MM.1S (cell line): ENCODE results near the gene ELOVL2.

Source experiments
- DNase-seq: peaks from one replicate; pipeline ENCODE4 v3.0.0-alpha.2; 2015
- H2AFZ ChIP-seq: fragments of 300-600 bp; sonication (generic); 2 replicates; pipeline ENCODE4 v1.6.0; 2016; ENCODE audit warnings: antibody characterized with exemption, low read length
- H3F3A ChIP-seq: fragments of 300-600 bp; sonication (generic); 2 replicates; pipeline ENCODE4 v1.6.1; 2016; ENCODE audit warnings: mild to moderate bottlenecking, antibody characterized with exemption, low read length, moderate library complexity, mixed read lengths; ENCODE audit not compliant: insufficient read depth
- H3K27ac ChIP-seq: fragments of 300-600 bp; sonication (generic); 2 replicates; pipeline ENCODE4 v1.5.1; 2016; ENCODE audit warnings: mild to moderate bottlenecking, low read length
- H3K27me3 ChIP-seq: fragments of 300-600 bp; sonication (generic); replicated peaks from 2 replicates; pipeline ENCODE4 v1.6.0; 2016; ENCODE audit warnings: low read length; ENCODE audit not compliant: insufficient read depth
- H3K36me3 ChIP-seq: fragments of 300-600 bp; sonication (generic); replicated peaks from 2 replicates; pipeline ENCODE4 v1.6.1; 2016; ENCODE audit warnings: mild to moderate bottlenecking, low read length, mixed read lengths; ENCODE audit not compliant: insufficient read depth
- H3K4me1 ChIP-seq: fragments of 300-600 bp; sonication (generic); 2 replicates; pipeline ENCODE4 v1.6.1; 2016; ENCODE audit warnings: low read length, mixed read lengths
- H3K4me2 ChIP-seq: fragments of 300-600 bp; sonication (generic); 2 replicates; pipeline ENCODE4 v1.6.0; 2016; ENCODE audit warnings: low read depth, low read length
- H3K4me3 ChIP-seq: fragments of 300-600 bp; sonication (generic); 2 replicates; pipeline ENCODE4 v1.5.1; 2016; ENCODE audit warnings: low read length, mixed read lengths
- H3K79me2 ChIP-seq: fragments of 300-600 bp; sonication (generic); 2 replicates; pipeline ENCODE4 v1.6.1; 2016; ENCODE audit warnings: mixed run types, low read length, mixed read lengths
- H3K9ac ChIP-seq: fragments of 300-600 bp; sonication (generic); 2 replicates; pipeline ENCODE4 v1.6.1; 2016; ENCODE audit warnings: low read length, mixed read lengths
- H3K9me2 ChIP-seq: fragments of 300-600 bp; sonication (generic); replicated peaks from 2 replicates; pipeline ENCODE4 v1.6.1; 2016; ENCODE audit warnings: mild to moderate bottlenecking, low read length, mixed read lengths; ENCODE audit not compliant: insufficient read depth
- H3K9me3 ChIP-seq: fragments of 300-600 bp; sonication (generic); replicated peaks from 2 replicates; pipeline ENCODE4 v1.6.1; 2016; ENCODE audit warnings: mild to moderate bottlenecking, low read length, mixed read lengths; ENCODE audit not compliant: insufficient read depth
- H4K20me1 ChIP-seq: fragments of 300-600 bp; sonication (generic); 2 replicates; pipeline ENCODE4 v1.6.1; 2016; ENCODE audit warnings: mild to moderate bottlenecking, low read length, moderate library complexity, mixed read lengths; ENCODE audit not compliant: insufficient read depth
- EZH2 ChIP-seq: fragments of 300-600 bp; sonication (generic); optimal IDR thresholded peaks from 2 replicates; pipeline ENCODE3; 2017; ENCODE audit warnings: low read depth, mild to moderate bottlenecking, antibody characterized with exemption, low read length, mixed read lengths
- EZH2phosphoT487 ChIP-seq: fragments of 300-600 bp; sonication (generic); IDR thresholded peaks from 2 replicates; pipeline ENCODE4 v1.6.1; 2018; ENCODE audit warnings: antibody characterized with exemption, low read length
- TF ChIP-seq, protein P1 (sequence below): fragments of 300-600 bp; sonication (generic); IDR thresholded peaks from 2 replicates; pipeline ENCODE4 v1.5.1; 2016; ENCODE audit warnings: antibody characterized with exemption, low read length, mixed read lengths

ELOVL2 gene

DNA sequence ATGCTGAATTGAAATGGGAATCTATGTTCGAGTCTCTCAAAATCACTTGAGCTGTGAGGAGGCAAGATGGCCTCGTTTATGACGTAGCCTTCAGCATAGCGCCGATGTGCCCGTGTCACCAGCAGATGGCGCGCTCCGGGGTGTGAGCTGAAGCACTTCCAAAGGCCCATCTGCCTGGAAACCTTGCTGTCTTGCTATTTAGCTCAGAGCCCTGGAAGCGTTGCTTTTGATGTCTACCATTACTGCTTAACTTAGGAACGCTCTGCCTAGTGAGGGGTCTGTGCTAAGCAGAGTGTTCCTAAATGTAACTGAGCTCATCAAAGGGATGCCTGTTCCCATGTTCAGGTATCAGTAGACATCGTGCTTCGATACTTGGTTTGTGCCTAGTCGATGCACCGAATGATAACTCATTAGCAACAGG is 89.5 kb downstream of the ELOVL2 start:
- TF ChIP-seq EZH2phosphoT487: no peak
- TF ChIP-seq, protein P1, sequence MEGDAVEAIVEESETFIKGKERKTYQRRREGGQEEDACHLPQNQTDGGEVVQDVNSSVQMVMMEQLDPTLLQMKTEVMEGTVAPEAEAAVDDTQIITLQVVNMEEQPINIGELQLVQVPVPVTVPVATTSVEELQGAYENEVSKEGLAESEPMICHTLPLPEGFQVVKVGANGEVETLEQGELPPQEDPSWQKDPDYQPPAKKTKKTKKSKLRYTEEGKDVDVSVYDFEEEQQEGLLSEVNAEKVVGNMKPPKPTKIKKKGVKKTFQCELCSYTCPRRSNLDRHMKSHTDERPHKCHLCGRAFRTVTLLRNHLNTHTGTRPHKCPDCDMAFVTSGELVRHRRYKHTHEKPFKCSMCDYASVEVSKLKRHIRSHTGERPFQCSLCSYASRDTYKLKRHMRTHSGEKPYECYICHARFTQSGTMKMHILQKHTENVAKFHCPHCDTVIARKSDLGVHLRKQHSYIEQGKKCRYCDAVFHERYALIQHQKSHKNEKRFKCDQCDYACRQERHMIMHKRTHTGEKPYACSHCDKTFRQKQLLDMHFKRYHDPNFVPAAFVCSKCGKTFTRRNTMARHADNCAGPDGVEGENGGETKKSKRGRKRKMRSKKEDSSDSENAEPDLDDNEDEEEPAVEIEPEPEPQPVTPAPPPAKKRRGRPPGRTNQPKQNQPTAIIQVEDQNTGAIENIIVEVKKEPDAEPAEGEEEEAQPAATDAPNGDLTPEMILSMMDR: peak; percentile 89
- no peak for TF ChIP-seq EZH2
- H3K4me3 ChIP-seq: no peak overlapping the region
- no peaks in the 10 kb centered on the region for H3K27me3 ChIP-seq
- no peak overlapping the region for H3K27ac ChIP-seq
- DNase-seq: peak; percentile 82
- no peaks in the 10 kb centered on the region for H4K20me1 ChIP-seq
- no peaks in the 10 kb centered on the region for H3K9me2 ChIP-seq
- H3K4me1 ChIP-seq: no peaks in the 10 kb centered on the region
- H3K79me2 ChIP-seq: no peaks in the 10 kb centered on the region
- no peak overlapping the region for H3K9ac ChIP-seq
- H3F3A ChIP-seq: no peaks in the 10 kb centered on the region
- peak overlapping the region; percentile 14; the same call in 1 of the 2 replicates for H2AFZ ChIP-seq
- no peaks in the 10 kb centered on the region for H3K9me3 ChIP-seq
- H3K4me2 ChIP-seq: no peak overlapping the region
- H3K36me3 ChIP-seq: no peaks in the 10 kb centered on the region

DNA sequence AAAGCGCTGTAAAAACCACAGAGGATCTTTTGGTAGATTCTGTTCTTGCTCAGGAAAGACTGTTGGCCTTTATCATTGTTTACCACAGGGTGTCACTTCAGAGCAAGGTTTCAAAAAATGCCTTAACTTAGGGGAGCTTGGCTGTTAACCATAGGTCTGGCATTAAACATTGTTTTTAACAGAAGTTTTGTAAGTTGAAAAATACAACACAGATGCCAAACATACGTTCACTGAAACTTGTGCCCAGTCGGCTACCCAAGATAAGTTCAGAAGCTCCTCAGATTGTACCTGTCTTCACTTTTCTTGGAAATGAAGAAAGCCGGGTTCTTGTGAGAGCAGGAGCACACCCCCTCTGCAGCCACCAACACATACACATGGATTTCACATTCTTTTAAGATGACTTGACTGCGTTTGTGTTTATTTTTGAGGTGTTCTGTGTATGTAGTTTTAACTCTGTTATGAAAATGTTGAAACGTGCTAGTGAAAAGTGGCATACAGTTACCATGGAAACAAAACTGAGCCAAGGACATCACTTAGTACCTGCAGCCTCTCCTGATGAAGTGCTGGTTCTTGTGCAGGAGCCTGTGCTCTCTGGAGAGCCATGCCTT is 92.3 kb downstream of the ELOVL2 start:
- no peaks in the 10 kb centered on the region for H3F3A ChIP-seq

DNA sequence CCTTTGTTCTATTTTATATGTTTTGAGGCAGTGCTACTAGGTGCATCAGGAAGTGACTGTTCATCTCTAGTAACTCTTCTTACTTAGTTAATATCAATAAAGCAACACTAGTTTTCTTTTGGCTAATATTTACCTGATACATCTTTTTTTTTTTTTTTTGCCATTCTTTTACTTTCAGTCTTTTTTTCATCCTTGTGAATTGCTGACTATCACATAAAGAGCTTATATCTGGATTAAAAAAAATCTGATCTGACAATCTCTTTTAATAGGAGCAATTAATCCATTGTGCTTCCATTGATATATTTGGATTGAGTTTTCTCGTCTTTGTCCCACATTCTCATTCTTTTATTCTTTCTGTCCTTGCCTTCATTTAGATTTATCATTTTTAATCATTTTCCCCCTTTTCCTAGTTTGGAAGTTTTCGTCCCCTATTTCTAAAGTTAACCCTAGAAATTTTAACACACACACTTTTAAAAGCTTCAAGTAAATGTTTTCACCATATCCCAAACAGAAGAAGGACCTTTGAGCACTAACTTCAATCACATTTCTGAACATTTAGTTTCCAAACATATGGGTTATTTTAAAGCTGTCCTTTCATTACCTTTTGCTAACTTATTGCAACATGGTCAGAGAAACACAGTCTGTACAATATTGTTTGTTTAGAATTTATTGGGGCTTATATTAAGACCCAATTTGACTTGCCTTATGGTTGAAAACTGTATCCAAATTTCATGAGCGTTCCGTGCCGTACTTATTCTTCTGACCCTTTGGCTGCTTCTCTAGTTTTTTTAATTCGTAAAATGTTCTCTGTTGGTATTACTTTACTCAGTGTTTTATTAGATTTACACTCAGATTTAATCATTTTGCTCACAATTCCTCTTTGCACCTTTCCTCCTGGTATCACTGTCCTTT is 94.3 kb downstream of the ELOVL2 start:
- Histone ChIP-seq H3K79me2 (no peaks in the 10 kb centered on the region), H3K9me3 (no peaks in the 10 kb centered on the region), H3K4me2 (no peak overlapping the region), H3K36me3 (no peaks in the 10 kb centered on the region), H3K4me1 (no peaks in the 10 kb centered on the region), H3K4me3 (no peak overlapping the region), H3K9me2 (no peaks in the 10 kb centered on the region), H3K9ac (no peak overlapping the region), H3K27me3 (no peaks in the 10 kb centered on the region), H3F3A (no peaks in the 10 kb centered on the region), H4K20me1 (no peaks in the 10 kb centered on the region), H2AFZ (no peak overlapping the region), H3K27ac (no peak overlapping the region)
- DNase-seq: no peak
- TF ChIP-seq EZH2 (no peak), EZH2phosphoT487 (no peak)
- TF ChIP-seq, protein P1: no peak

More for the DNA sequence above, 92.3 kb downstream of the ELOVL2 start:
- Histone ChIP-seq H4K20me1 (no peaks in the 10 kb centered on the region), H3K4me3 (no peak overlapping the region), H3K27me3 (no peaks in the 10 kb centered on the region), H3K4me1 (no peaks in the 10 kb centered on the region), H3K9me2 (no peaks in the 10 kb centered on the region), H3K9me3 (no peaks in the 10 kb centered on the region), H3K4me2 (no peak overlapping the region), H3K79me2 (no peaks in the 10 kb centered on the region), H3K9ac (no peak overlapping the region), H2AFZ (no peak overlapping the region), H3K27ac (no peak overlapping the region), H3K36me3 (no peaks in the 10 kb centered on the region)
- peak; percentile 48 for DNase-seq
- TF ChIP-seq EZH2 (no peak), EZH2phosphoT487 (no peak)
- TF ChIP-seq, protein P1: peak; percentile 63
